ENCODE data around the gene EFL1.
A peak's percentile ranks its signal among the peaks of the same experiment; 100 is the strongest.

EFL1 gene

GRCh38 chr15:82114660-82115059 lies 147.9 kb downstream of the EFL1 start:
- no peak for FAIRE-seq

GRCh38 chr15:82113106-82113715 lies 149.3 kb downstream of the EFL1 start:
- no peak for FAIRE-seq

DNA sequence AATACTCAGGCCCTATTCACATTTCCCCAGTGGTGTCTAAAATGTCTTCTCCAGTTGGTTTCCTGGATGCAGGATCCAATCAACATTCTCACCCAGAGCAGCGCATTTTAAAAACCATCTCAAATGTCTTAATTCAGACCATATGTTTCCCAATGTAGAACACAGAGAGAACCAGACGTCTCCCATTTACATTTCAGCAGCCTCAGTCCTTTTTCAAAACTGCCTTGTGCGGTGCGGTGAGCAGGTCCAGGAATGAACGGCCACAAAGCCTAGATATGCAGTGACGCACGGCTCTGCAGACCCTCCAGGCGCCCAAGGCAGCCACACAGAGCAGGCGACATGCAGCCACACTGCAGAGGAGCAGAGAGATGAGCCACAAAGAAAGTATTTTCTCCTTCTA lies 150.6 kb downstream of the EFL1 start:
- FAIRE-seq = no peak

DNA sequence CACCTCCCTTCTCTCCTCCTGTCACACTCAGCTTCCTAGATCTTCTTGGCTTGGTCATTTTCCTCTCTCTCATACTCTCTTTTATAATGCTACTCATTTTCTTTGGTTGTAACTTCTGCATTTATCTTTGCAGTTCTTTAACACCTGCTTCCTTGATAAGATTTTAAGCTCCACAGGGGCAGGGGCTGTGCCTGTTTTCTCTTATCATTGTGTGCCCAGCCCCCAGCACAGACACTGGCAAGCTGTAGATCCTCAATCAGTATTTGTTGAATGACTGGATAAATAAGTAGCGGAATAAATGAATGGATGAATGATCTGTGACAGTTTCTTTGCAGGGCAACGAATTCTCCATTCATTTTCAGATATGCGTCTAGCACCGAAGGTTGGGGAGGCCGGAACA lies 152.4 kb downstream of the EFL1 start:
- no peak for FAIRE-seq

DNA sequence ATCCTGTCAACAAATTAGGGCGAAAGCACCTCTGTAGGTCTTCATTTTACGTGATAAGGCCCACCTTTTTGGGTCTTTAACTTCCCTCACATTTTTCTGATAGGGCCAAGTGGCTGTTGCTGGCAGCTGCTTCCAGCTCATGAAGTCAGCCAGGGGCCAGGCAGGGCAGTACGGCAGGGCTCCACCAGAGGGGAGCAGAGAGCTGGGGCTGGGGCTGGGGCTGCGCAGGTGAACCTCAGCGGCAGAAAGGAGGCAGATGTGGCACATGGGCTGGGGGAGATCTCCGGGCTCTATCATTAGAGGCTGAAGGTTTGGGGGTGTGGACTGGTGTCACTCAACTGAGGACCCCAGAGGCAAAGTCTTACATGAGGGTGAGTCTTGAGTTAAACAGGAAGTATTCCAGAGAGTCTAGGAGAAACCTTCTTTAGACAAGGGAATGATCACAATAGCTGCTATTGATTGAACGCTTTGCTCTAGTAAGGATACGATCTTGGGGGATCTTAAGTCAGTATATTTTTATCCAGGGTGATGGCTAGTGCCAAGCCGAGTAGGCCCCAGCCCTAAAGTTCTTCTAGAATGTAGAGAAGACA lies 153.9 kb downstream of the EFL1 start:
- no peak for FAIRE-seq

GRCh38 chr15:82106679-82107078 lies 155.9 kb downstream of the EFL1 start:
- no peak for FAIRE-seq

DNA sequence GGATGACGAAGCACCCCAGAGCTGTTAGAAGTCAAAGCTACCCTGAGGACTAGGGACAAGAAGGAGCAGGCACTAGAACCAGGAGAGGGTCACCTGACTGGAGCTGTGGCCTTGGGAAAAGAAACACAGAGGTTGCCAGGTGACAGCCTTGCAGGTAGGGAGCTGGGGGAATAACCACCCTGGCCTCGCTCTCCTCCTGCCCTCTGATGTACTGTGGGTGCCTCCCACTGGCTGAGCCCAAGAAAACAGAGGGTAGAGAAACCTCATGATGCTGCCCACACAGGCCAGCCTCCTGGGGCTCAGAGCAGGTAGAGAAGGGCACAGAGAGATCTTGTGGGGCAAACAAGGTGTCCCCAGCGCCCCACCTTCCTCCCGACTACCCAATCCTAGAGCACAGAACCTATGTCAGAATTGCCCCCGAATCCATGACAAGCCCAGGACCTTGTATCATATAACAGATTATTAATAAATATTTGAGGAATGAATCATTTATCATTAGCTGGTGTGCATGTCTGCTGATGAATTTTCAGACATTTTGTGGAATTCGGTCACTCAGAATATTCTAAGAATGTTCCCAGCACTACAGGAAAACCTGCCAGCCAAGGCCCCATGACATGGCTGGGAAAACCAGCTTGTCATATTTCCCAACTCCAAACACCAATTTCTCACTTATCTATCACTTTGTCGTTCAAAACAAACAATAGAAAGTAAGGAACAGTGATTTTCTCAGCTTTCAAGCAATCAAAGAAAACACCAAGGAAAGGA lies 156.9 kb downstream of the EFL1 start:
- no peak for FAIRE-seq

DNA sequence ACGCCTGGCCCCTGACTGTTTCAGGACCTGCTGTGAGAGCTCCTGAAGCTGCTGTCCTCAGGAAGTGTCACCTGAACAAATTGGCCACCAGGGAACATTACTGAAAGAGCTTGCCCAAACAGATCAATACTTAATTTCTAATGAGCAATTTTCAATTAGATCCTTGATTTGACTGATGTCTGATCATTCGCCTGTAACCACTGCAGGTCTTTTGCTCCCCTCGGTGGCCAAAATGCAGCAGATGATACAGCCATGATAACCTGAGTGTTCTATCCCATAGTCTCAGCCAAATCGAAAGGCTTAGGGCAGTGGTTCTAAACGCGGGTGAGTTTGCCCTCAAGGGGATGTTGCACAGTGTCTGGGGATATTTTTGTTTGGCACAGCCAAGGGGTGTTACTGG lies 159.1 kb downstream of the EFL1 start:
- FAIRE-seq = no peak

DNA sequence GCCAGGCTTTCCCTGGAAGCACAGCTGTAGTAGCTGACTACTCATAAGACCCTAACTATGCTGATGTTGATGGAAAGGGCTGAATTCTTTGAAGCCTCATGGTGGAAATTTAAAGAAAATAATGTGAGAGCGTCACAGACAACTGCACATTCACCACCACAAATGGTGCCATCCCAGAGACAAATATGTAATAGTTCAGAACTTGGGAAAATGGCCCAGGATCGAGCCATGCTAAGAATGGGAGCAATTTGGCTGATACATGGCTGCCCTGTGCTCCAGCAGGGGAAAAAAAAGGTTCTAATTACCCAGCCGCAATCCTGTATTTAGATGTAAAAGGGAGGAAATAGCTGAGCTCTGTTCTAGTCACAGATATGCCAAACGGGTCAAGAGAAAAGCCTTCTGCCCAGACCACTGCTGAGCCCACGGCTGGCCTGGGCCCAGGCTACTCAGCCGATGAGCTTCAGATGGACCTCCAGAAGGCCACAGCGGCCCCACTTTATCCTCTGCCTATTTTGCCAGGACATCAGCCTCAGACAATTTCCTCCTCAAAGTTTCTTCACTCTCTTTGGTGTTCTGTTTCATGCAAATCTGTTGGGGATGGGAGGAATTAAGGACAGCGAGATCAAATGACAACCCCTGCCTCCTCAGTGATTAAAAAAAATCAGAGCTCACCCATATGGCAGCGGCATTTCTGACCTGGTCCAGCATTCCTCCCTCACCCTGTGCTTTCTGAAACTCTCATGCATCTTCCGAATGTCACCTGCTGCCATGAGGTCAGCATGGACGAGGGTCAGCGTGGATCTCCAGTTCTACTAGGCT lies 162.2 kb downstream of the EFL1 start:
- FAIRE-seq = no peak

DNA sequence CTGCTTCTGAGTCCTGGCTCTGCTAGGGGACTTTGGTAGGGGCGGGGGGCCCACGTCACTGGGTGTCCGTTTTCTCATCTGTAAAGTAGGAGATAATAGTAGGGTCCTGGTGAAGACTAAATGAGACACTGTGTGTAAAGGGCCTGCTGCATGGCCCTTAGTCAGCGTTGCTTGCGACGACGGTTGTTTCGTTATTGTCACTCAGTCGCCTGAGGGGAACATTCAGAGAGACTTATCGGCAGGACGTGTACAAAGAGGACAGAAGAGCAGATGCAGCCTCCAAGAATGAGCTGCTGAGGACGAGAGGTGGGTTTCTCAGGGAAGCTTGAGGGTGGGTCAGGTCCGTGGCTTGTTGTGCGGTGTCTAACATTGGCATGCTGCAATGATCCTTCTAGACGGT lies 163.9 kb downstream of the EFL1 start:
- FAIRE-seq = no peak

- FAIRE-seq = peak; percentile 81
Observed at GRCh38 chr15:82095803-82096202, 166.7 kb downstream of the EFL1 start.

DNA sequence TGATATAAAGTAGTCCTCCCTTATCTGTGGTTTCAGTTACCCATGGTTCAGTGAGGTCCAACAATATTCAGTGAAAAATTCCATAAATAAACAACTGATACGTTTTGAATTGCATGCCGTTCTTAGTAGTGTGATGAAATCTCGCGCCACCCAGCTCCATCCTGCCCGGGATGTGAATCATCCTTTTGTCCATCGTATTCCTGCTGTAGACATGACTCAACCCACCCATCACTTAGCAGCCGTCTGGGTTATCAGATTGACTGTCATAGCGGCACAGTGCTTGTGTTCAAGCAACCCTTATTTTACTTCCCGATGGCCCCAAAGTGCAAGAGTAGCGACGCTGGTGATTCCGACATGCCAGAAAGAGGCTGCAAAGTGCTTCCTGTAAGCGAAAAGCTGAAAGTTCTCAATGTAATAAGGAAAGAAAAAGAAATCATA lies 168.7 kb downstream of the EFL1 start:
- FAIRE-seq = no peak

DNA sequence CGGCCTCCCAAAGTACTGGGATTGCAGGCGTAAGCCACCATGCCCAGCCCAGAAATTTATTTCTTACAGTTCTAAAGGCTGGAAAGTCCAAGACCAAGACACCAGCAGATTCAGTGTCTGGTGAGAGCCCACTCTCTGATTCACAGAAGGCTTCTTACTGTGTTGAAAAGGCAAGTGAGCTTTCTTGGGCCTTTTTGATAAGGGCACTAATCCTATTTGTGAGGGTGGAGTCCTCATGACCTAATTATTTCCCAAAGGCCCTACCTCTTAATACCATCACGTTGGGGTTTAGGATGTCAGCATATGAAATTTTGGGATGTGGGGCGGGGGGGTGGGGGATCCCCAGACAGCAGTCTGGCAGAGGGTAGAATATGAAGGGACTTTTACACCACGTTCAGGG lies 169.2 kb downstream of the EFL1 start:
- no peak for FAIRE-seq

GRCh38 chr15:82091636-82092140 lies 170.8 kb downstream of the EFL1 start:
- FAIRE-seq = no peak

- no peak for FAIRE-seq
Observed at GRCh38 chr15:82086243-82086995, 176.1 kb downstream of the EFL1 start.

DNA sequence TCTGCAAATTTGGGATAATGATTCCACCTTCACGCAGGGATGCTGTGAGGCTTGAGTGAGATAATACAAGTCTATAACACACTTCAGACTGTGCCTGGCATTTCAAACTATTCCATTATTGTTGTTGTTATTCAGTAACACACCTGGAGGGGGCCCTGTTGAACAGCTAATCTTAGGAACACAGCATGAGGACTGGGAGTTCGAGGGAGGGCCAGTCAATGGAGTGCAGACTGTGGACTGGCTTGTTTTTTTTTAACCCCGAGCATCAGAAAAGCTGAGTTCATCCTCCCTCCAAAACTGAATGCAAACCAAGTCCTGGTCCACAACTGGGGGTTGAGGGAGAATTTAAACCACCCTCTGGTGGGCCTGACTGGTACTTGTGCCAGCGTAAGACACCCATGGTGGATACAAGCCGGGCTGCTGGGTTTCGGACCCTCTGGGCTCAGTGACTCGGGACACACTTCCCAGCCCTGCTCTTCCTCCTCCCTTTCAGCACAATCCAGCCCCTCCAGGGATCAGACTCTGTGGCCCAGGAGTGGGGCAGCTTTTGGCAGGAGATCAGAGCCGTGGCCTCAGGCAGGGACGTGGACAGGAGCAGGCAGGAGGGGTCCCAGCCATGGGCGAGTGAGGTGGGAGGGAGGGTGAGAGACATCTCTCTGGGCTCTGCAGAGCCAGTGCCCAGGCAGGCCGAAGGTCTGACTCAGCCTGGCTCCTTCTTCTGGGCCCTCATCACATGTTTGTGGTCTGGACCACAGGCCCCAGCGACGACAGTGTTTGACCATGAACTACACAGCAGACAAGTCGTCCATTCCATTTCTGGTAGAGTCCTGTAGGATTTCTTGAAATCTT lies 180.4 kb downstream of the EFL1 start:
- no peak for FAIRE-seq

DNA sequence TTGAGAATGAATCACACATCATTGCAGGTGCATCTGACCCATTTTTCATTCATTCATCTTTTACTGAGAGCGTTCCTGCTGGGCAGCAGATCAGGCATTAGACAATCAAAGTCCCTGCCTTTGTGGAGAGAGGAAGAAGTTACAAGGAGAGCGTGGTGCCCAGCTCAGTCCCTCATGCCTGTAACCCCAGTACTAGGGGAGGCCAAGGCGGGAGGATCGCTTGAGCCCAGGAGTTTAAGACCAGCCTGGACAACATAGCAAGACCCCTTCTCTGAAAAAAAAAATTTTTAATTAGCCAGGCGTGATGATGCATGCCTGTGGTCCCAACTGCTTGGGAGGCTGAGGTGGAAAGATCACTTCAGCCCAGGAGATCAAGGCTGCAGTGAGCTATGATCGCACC lies 181.8 kb downstream of the EFL1 start:
- FAIRE-seq = no peak

Data from G401.6 (cell line).